Endothelial cell of umbilical vein (primary cell): Measurements from ENCODE around the gene SKIC8. TPM values are rescaled to one million over a fixed set of nuclear protein-coding genes. Genes with fewer than 3 reads are reported as not detected.
A peak's percentile ranks its signal among the peaks of the same experiment; 100 is the strongest.

Experiments
- BruUV-seq: library from RNA; stranded (reverse); fragments of 400-500 nt; replicated peaks from 2 replicates; lab custom pipeline; 2021; lab: Mats Ljungman, UMichigan
- CTCF ChIA-PET: fragments of 300-600, 350-600 bp; sonication (Branson Sonifier 250); formaldehyde crosslinking; loops from one replicate; lab custom pipeline; 2021; ENCODE audit warnings: antibody characterized with exemption, inconsistent platforms; lab: Charles Lee
- POLR2A ChIA-PET: fragments of 300-600, 350-600 bp; sonication (Branson Sonifier 250); formaldehyde crosslinking; loops from one replicate; lab custom pipeline; 2021; ENCODE audit warnings: antibody characterized with exemption, inconsistent platforms; lab: Charles Lee
- DNase-seq: peaks from one replicate; pipeline ENCODE4 v3.0.0-alpha.2; 2011; ENCODE audit warnings: low read depth, low spot score
- FAIRE-seq: peaks from 2 replicates; lab custom pipeline; 2011; peaks lifted over from hg19 to GRCh38; lab: Jason Lieb, UNC
- H2AFZ ChIP-seq: 2 replicates; pipeline ENCODE4 v1.6.0; 2012; ENCODE audit warnings: low read depth, low read length, control low read depth, inconsistent platforms
- H3K27ac ChIP-seq: 2 replicates; pipeline ENCODE4 v1.5.1; 2011; ENCODE audit warnings: low read depth, mild to moderate bottlenecking, control low read depth, low read length, moderate library complexity; ENCODE audit not compliant: insufficient read depth
- H3K27me3 ChIP-seq, 2 experiments: 2 replicates each; pipeline versions ENCODE4 v1.6.0 to v1.6.1; 2011; ENCODE audit warnings: low read length in 2 of 2, mixed read lengths in 1 of 2; ENCODE audit not compliant: control insufficient read depth in 2 of 2, insufficient read depth in 2 of 2
- H3K36me3 ChIP-seq, 2 experiments: 2 replicates in 1 of 2; 3 replicates in 1 of 2; pipeline ENCODE4 v1.5.1; 2011; ENCODE audit warnings: low read length in 2 of 2, mild to moderate bottlenecking in 1 of 2, moderate library complexity in 1 of 2; ENCODE audit not compliant: control insufficient read depth in 2 of 2, insufficient read depth in 2 of 2; ENCODE audit errors: extremely low read depth in 1 of 2
- H3K4me1 ChIP-seq: 3 replicates; pipeline ENCODE4 v1.5.1; 2011; ENCODE audit warnings: mild to moderate bottlenecking, low read length; ENCODE audit not compliant: control insufficient read depth, insufficient read depth; ENCODE audit errors: extremely low read depth
- H3K4me2 ChIP-seq: 2 replicates; pipeline ENCODE4 v1.6.1; 2011; ENCODE audit warnings: low read length, control low read depth, mixed read lengths; ENCODE audit not compliant: insufficient read depth
- H3K4me3 ChIP-seq, 3 experiments: fragments of 200-600 bp in 1 of 3; sonication (generic), shearing (Covaris generic) in 1 of 3; replicated peaks in 1 of 3; 2 replicates each; pipeline ENCODE4 v1.5.1; 2011 to 2016; ENCODE audit warnings: control low read depth in 3 of 3, low read length in 3 of 3, mild to moderate bottlenecking in 2 of 3, inconsistent platforms in 1 of 3, low read depth in 1 of 3, moderate library complexity in 1 of 3; ENCODE audit not compliant: insufficient read depth in 1 of 3
- H3K79me2 ChIP-seq: 2 replicates; pipeline ENCODE4 v1.6.0; 2012; ENCODE audit warnings: low read length, inconsistent platforms; ENCODE audit not compliant: control insufficient read depth, insufficient read depth
- H3K9ac ChIP-seq: replicated peaks from 2 replicates; pipeline ENCODE3; 2011; ENCODE audit warnings: low read length, control low read depth; ENCODE audit not compliant: insufficient read depth; ENCODE audit errors: extremely low read depth
- H3K9me1 ChIP-seq: replicated peaks from 3 replicates; pipeline ENCODE4 v1.6.0; 2011; ENCODE audit warnings: mild to moderate bottlenecking, low read length; ENCODE audit not compliant: control insufficient read depth, insufficient read depth; ENCODE audit errors: extremely low read depth
- H3K9me3 ChIP-seq: replicated peaks from 2 replicates; pipeline ENCODE4 v1.5.1; 2012; ENCODE audit warnings: low read length, inconsistent platforms; ENCODE audit not compliant: control insufficient read depth, insufficient read depth
- H4K20me1 ChIP-seq: replicated peaks from 2 replicates; pipeline ENCODE3; 2011; ENCODE audit warnings: mild to moderate bottlenecking, low read length; ENCODE audit not compliant: control insufficient read depth, insufficient read depth; ENCODE audit errors: extremely low read depth
- CTCF ChIP-seq, 2 donors: IDR thresholded peaks; 1 replicate in 1 of 2; 2 replicates in 1 of 2; pipeline ENCODE4 v1.5.1; 2011; ENCODE audit warnings: low read length in 2 of 2, mild to moderate bottlenecking in 2 of 2, moderate library complexity in 2 of 2, control low read depth in 1 of 2, inconsistent platforms in 1 of 2, low read depth in 1 of 2; ENCODE audit not compliant: insufficient read depth in 1 of 2; ENCODE audit errors: extremely low read depth in 1 of 2
- EZH2 ChIP-seq: IDR thresholded peaks from 2 replicates; pipeline ENCODE4 v1.6.1; 2012; ENCODE audit warnings: borderline replicate concordance, low read depth, mild to moderate bottlenecking, moderate library complexity, low read length, inconsistent platforms; ENCODE audit not compliant: severe bottlenecking
- FOS ChIP-seq: IDR thresholded peaks from 2 replicates; pipeline ENCODE4 v1.6.1; 2011; ENCODE audit warnings: mild to moderate bottlenecking, low read length, moderate library complexity, borderline replicate concordance; ENCODE audit not compliant: insufficient read depth
- JUN ChIP-seq: IDR thresholded peaks from 2 replicates; pipeline ENCODE4 v1.6.1; 2011; ENCODE audit warnings: borderline replicate concordance, low read depth; ENCODE audit not compliant: insufficient read length, insufficient read depth
- MAX ChIP-seq: IDR thresholded peaks from 2 replicates; pipeline ENCODE4 v1.6.1; 2011; ENCODE audit not compliant: insufficient read depth, insufficient read length
- POLR2A ChIP-seq: IDR thresholded peaks from 2 replicates; pipeline ENCODE4 v1.6.1; 2012; ENCODE audit warnings: low read depth, mild to moderate bottlenecking, control low read depth, low read length
- POLR2AphosphoS5 ChIP-seq: IDR thresholded peaks from 2 replicates; pipeline ENCODE4 v1.6.1; 2012; ENCODE audit warnings: low read depth, mild to moderate bottlenecking, control low read depth, low read length, moderate library complexity; ENCODE audit not compliant: insufficient read depth
- dilution Hi-C: fragments of 300-500 bp; cut with MboI; formaldehyde crosslinking; loops from one replicate; pipeline ENCODE4 v1.15.0; 2019; ENCODE audit warnings: low sequenced_read_pairs; ENCODE audit not compliant: extremely low pct_ligation_motif_present
- intact Hi-C: fragments of 100-400 bp; cut with micrococcal nuclease; formaldehyde crosslinking; loops from one replicate; pipeline ENCODE4 v1.10.0; 2022
- polyA plus RNA-seq, 4 experiments: library from polyadenylated mRNA; depleted of rRNA in 3 of 4; stranded (reverse) in 3 of 4; unstranded in 1 of 4; fragments of >200 nt; gene quantifications; 2 replicates each; pipeline versions ENCODE4 v1.2.1 to v1.2.3, GENCODE V29; 2011 to 2012; ENCODE audit warnings: missing spikeins in 1 of 4
- total RNA-seq: library from RNA; stranded (reverse); gene quantifications from 2 replicates; pipeline ENCODE4 v1.2.3, GENCODE V29; 2021

Gene SKIC8
- total and polyA plus RNA-seq, 2 donors (not counting 3 experiments of a cell fraction or from before 2014, with no cell fraction given) = 49.7 to 95.0 TPM

DNA sequence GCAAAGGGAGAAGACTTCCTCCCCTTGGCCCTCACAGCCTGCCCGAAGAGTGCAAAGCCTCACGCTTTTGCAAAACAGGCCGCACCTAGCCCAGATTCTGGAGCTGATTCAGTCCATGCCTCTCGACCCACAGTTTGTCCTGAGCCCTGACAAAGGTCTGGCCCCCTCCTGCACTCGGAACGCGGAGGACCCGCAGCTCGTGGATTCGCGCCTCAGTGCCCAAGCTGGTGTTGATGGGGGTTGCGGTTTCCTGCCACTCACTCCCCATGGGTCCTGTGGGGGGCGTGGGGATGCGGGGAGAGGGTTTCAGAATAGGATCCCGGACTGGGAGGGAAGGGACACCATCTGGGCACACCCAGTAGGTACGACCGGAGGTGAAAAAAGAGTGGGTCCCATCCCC lies 40.1 kb upstream of the SKIC8 start:
- TF ChIP-seq EZH2 (peak; percentile 23), CTCF (IDR thresholded peaks at IDR 0.05; ENCODE audit: extremely low read depth in 1 of 2, insufficient read depth in 1 of 2, low read depth in 1 of 2, low read length in 2 of 2) (no peak), MAX (no peak)
- H3K9me3 ChIP-seq = no peaks in the 10 kb centered on the region
- no peak overlapping the region for H3K9ac ChIP-seq
- dilution Hi-C loops (no loop called here), intact Hi-C loops (no loop called here)
- H3K27me3 ChIP-seq = peaks cover 46 to 57% of the 10 kb centered on the region in 2 experiments
- H4K20me1 ChIP-seq = no peaks in the 10 kb centered on the region
- H3K9me1 ChIP-seq = no peaks in the 10 kb centered on the region
- H2AFZ ChIP-seq = no peak overlapping the region
- H3K4me2 ChIP-seq = no peak overlapping the region
- ChIA-PET POLR2A (no interaction called here), CTCF (interaction anchor here (1.9 kb wide), 1 partner anchor 83 kb away, joined by 6 read pairs; no protein-coding TSS in a partner anchor)
- BruUV-seq = no TSS peak
- peaks cover 3% of the 10 kb centered on the region for H3K4me1 ChIP-seq
- no peak for FAIRE-seq
- no peaks in the 10 kb centered on the region for H3K79me2 ChIP-seq
- no peaks in the 10 kb centered on the region for H3K36me3 ChIP-seq
- DNase-seq = no peak
- H3K4me3 ChIP-seq = no peak overlapping the region
- no peak overlapping the region for H3K27ac ChIP-seq

DNA sequence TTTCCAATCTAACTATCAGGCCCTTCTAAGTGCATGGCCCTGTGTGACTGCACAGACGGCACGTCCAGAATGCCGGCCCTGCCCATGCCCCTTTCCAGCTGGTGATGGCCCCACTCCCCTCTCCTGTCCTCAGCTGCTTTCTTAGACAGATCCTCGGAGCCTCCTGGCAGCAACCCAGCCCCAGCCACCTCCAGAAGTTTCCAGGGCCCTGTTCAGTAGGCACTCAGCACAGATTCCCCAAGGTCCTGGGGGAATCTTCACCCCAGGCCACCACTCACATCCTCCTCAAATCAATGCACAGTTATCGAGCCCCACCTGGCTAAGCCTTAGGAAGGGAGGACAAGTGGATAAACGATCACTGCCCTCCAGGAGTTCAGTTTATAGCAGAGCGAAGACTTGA lies 39.4 kb upstream of the SKIC8 start:
- peaks cover 46 to 54% of the 10 kb centered on the region in 2 experiments for H3K27me3 ChIP-seq

More for the DNA sequence above, 39.4 kb upstream of the SKIC8 start:
- H2AFZ ChIP-seq = no peak overlapping the region
- peaks cover 3% of the 10 kb centered on the region for H3K4me1 ChIP-seq
- H3K36me3 ChIP-seq = no peaks in the 10 kb centered on the region
- POLR2A ChIA-PET = no interaction called here
- intact Hi-C loops = no loop called here
- dilution Hi-C loops = no loop called here
- no peaks in the 10 kb centered on the region for H3K9me1 ChIP-seq
- no TSS peak for BruUV-seq
- no peak overlapping the region for H3K4me2 ChIP-seq
- no peaks in the 10 kb centered on the region for H3K79me2 ChIP-seq
- no peaks in the 10 kb centered on the region for H3K9me3 ChIP-seq
- CTCF ChIA-PET = interaction anchor here (1.9 kb wide), 1 partner anchor 84 kb away, joined by 6 read pairs; no protein-coding TSS in a partner anchor
- no peak overlapping the region for H3K4me3 ChIP-seq
- no peak overlapping the region for H3K9ac ChIP-seq
- TF ChIP-seq POLR2A = no peak
- TF ChIP-seq CTCF (IDR thresholded peaks at IDR 0.05; ENCODE audit: extremely low read depth in 1 of 2, insufficient read depth in 1 of 2, low read depth in 1 of 2, low read length in 2 of 2) = no peak
- TF ChIP-seq JUN = no peak
- TF ChIP-seq FOS = no peak
- TF ChIP-seq POLR2AphosphoS5 = no peak
- TF ChIP-seq MAX = no peak
- H4K20me1 ChIP-seq = no peaks in the 10 kb centered on the region
- no peak overlapping the region for H3K27ac ChIP-seq
- DNase-seq (no peak), FAIRE-seq (no peak)
